Panc1 (cell line): Measurements from ENCODE around the gene SCN7A. TPM values are rescaled to one million over a fixed set of nuclear protein-coding genes. Genes with fewer than 3 reads are reported as not detected.

Source experiments
- ATAC-seq: fragments of 200-7000 bp; cut with Tn5 transposase; 2 replicates; pipeline ENCODE4 v1.9.1; 2020; ENCODE audit warnings: mild to moderate bottlenecking, moderate library complexity
- BruUV-seq: library from RNA; stranded (reverse); fragments of 400-500 nt; replicated peaks from 2 replicates; lab custom pipeline; 2021; lab: Mats Ljungman, UMichigan
- CTCF ChIA-PET: fragments of 300-600 bp; sonication (Branson Sonifier 250); formaldehyde crosslinking; loops from one replicate; lab custom pipeline; 2022; ENCODE audit warnings: antibody characterized with exemption; lab: Charles Lee
- POLR2A ChIA-PET: fragments of 300-600 bp; sonication (Branson Sonifier 250); formaldehyde crosslinking; loops from one replicate; lab custom pipeline; 2022; ENCODE audit warnings: antibody characterized with exemption; lab: Charles Lee
- DNase-seq: peaks from one replicate; pipeline ENCODE4 v3.0.0-alpha.2; 2010; ENCODE audit warnings: low read depth, low spot score
- H3K27ac ChIP-seq: 2 replicates; pipeline ENCODE4 v1.5.1; 2011; ENCODE audit warnings: mild to moderate bottlenecking, low read length, inconsistent platforms
- H3K27me3 ChIP-seq: fragments of 200-500 bp; sonication (Bioruptor generic); 2 replicates; pipeline ENCODE4 v1.6.0; 2014; ENCODE audit warnings: low read length, inconsistent platforms; ENCODE audit not compliant: control insufficient read depth, insufficient read depth
- H3K36me3 ChIP-seq: fragments of 200-500 bp; sonication (Bioruptor generic); 2 replicates; pipeline ENCODE4 v1.5.1; 2014; ENCODE audit warnings: inconsistent platforms, mild to moderate bottlenecking, low read length, moderate library complexity; ENCODE audit not compliant: control insufficient read depth, insufficient read depth
- H3K4me1 ChIP-seq: 2 replicates; pipeline ENCODE4 v1.5.1; 2011; ENCODE audit warnings: inconsistent platforms, mild to moderate bottlenecking, low read length, moderate library complexity; ENCODE audit not compliant: control insufficient read depth, insufficient read depth
- H3K4me3 ChIP-seq, 2 experiments: 2 replicates each; pipeline ENCODE4 v1.5.1; 2011 to 2012; ENCODE audit warnings: low read depth in 2 of 2, low read length in 2 of 2, mild to moderate bottlenecking in 2 of 2, inconsistent platforms in 1 of 2, moderate library complexity in 1 of 2
- H3K9me3 ChIP-seq: fragments of 200-500 bp; sonication (Bioruptor generic); 2 replicates; pipeline ENCODE4 v1.5.1; 2014; ENCODE audit warnings: low read depth, mild to moderate bottlenecking, inconsistent platforms, low read length, moderate library complexity; ENCODE audit not compliant: control insufficient read depth, insufficient read depth
- POLR2AphosphoS5 ChIP-seq: IDR thresholded peaks from 2 replicates; pipeline ENCODE4 v1.6.1; 2012; ENCODE audit warnings: mild to moderate bottlenecking, low read depth, low read length, moderate library complexity
- SIN3A ChIP-seq: IDR thresholded peaks from 2 replicates; pipeline ENCODE4 v1.6.1; 2012; ENCODE audit warnings: low read depth, mild to moderate bottlenecking, low read length, moderate library complexity, borderline replicate concordance; ENCODE audit not compliant: insufficient read depth
- TCF7L2 ChIP-seq: IDR thresholded peaks from 2 replicates; pipeline ENCODE4 v1.6.1; 2011; ENCODE audit warnings: mild to moderate bottlenecking, low read depth, low read length, inconsistent platforms
- in situ Hi-C: cut with HindIII; loops from 2 replicates; pipeline ENCODE4 v1.10.0; 2016; ENCODE audit warnings: low sequenced_read_pairs, low pct_unique_long_range_greater_than_20kb
- intact Hi-C: fragments of 100-400 bp; cut with micrococcal nuclease; formaldehyde crosslinking; loops from one replicate; pipeline ENCODE4 v1.10.0; 2022; ENCODE audit not compliant: unreplicated experiment
- total RNA-seq: library from RNA; stranded (reverse); gene quantifications from one replicate; pipeline ENCODE4 v1.2.1, GENCODE V29; 2021; ENCODE audit not compliant: unreplicated experiment
- TF ChIP-seq, protein P1 (sequence below): fragments of 450-650 bp; IDR thresholded peaks from 2 replicates; pipeline ENCODE4 v1.5.1; 2017; ENCODE audit warnings: mild to moderate bottlenecking
- TF ChIP-seq, protein P2 (sequence below), 2 experiments: IDR thresholded peaks; 2 replicates each; pipeline ENCODE4 v1.6.1; 2011 to 2012; ENCODE audit warnings: low read depth in 2 of 2, control low read depth in 1 of 2, low read length in 1 of 2, mild to moderate bottlenecking in 1 of 2, moderate library complexity in 1 of 2; ENCODE audit not compliant: insufficient read depth in 1 of 2

Gene SCN7A
- total RNA-seq, 1 experiment from 2014 or later = 0.03 TPM

DNA sequence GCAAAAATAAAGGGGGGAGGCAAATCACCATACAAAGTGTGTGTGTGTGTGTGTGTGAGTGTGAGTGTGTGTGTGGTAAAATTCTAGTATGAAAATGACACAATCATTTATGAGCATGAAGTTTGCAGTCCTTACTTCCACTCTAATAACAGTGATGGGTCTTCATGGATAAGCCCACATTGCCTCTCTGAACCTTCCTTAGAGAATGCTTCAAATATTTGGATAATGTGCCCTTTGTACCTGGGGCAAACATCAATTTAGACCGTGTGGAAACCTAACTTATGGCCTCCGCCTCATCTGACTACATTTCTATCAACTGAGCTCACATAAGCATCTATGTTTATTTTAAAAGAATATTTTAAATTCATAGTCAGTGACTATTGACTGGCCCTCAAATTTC is 122.0 kb downstream of the SCN7A start:
- Histone ChIP-seq H3K9me3 (no peaks in the 10 kb centered on the region), H3K36me3 (no peaks in the 10 kb centered on the region), H3K27ac (no peak overlapping the region), H3K4me3 (no peak overlapping the region), H3K4me1 (no peaks in the 10 kb centered on the region; the same call in 1 of the 2 replicates), H3K27me3 (peaks cover 8% of the 10 kb centered on the region)
- no peak for ATAC-seq
- CTCF ChIA-PET = no interaction called here
- intact Hi-C loops (no loop called here), in situ Hi-C loops (no loop called here)
- TF ChIP-seq, protein P1, sequence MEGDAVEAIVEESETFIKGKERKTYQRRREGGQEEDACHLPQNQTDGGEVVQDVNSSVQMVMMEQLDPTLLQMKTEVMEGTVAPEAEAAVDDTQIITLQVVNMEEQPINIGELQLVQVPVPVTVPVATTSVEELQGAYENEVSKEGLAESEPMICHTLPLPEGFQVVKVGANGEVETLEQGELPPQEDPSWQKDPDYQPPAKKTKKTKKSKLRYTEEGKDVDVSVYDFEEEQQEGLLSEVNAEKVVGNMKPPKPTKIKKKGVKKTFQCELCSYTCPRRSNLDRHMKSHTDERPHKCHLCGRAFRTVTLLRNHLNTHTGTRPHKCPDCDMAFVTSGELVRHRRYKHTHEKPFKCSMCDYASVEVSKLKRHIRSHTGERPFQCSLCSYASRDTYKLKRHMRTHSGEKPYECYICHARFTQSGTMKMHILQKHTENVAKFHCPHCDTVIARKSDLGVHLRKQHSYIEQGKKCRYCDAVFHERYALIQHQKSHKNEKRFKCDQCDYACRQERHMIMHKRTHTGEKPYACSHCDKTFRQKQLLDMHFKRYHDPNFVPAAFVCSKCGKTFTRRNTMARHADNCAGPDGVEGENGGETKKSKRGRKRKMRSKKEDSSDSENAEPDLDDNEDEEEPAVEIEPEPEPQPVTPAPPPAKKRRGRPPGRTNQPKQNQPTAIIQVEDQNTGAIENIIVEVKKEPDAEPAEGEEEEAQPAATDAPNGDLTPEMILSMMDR = no peak
- TF ChIP-seq SIN3A (no peak), POLR2AphosphoS5 (no peak), TCF7L2 (no peak)
- TF ChIP-seq, protein P2, sequence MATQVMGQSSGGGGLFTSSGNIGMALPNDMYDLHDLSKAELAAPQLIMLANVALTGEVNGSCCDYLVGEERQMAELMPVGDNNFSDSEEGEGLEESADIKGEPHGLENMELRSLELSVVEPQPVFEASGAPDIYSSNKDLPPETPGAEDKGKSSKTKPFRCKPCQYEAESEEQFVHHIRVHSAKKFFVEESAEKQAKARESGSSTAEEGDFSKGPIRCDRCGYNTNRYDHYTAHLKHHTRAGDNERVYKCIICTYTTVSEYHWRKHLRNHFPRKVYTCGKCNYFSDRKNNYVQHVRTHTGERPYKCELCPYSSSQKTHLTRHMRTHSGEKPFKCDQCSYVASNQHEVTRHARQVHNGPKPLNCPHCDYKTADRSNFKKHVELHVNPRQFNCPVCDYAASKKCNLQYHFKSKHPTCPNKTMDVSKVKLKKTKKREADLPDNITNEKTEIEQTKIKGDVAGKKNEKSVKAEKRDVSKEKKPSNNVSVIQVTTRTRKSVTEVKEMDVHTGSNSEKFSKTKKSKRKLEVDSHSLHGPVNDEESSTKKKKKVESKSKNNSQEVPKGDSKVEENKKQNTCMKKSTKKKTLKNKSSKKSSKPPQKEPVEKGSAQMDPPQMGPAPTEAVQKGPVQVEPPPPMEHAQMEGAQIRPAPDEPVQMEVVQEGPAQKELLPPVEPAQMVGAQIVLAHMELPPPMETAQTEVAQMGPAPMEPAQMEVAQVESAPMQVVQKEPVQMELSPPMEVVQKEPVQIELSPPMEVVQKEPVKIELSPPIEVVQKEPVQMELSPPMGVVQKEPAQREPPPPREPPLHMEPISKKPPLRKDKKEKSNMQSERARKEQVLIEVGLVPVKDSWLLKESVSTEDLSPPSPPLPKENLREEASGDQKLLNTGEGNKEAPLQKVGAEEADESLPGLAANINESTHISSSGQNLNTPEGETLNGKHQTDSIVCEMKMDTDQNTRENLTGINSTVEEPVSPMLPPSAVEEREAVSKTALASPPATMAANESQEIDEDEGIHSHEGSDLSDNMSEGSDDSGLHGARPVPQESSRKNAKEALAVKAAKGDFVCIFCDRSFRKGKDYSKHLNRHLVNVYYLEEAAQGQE (IDR thresholded peaks at IDR 0.05; ENCODE audit: insufficient read depth in 1 of 2, low read depth in 2 of 2, low read length in 1 of 2) = no peak
- BruUV-seq = no TSS peak
- no peak for DNase-seq
- POLR2A ChIA-PET = no interaction called here

DNA sequence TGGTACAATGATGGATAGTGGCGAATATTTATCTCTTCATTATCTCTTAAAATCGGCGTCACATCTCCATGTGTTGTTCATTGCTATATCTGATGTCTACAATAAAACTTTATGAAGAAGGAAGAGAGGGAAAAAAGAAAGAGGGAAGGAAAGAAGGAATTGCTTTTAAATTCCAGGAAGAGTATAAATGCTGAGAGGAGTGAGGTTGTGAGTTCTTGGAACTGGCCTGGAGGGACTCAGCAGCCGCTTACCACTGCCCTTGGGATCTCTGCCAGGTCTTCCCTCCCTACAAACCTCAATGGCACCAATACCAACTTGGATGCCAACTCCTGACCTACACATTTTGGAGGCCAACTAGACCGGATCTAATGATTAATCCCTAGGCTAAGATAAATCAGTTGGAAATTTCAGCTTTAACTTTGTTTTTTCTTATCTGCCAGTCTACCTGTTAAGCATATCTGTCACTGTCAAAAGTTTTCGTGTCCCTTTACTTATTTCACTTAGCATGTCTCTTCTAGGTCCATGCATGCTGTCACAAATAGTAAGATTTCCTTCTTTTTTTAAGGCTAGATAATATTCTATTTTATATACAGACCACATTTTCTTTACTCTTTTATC is 128.1 kb downstream of the SCN7A start:
- no peak overlapping the region for H3K4me3 ChIP-seq
- H3K9me3 ChIP-seq = no peaks in the 10 kb centered on the region
- H3K27ac ChIP-seq = no peak overlapping the region
- no peak for DNase-seq
- intact Hi-C loops = no loop called here
- no peaks in the 10 kb centered on the region for H3K27me3 ChIP-seq
- BruUV-seq = no TSS peak
- no peak for TF ChIP-seq SIN3A
- TF ChIP-seq TCF7L2 = no peak
- TF ChIP-seq, protein P1 = no peak
- TF ChIP-seq POLR2AphosphoS5 = no peak
- TF ChIP-seq, protein P2 (IDR thresholded peaks at IDR 0.05; ENCODE audit: insufficient read depth in 1 of 2, low read depth in 2 of 2, low read length in 1 of 2) = no peak
- ATAC-seq = no peak
- CTCF ChIA-PET = no interaction called here
- POLR2A ChIA-PET = no interaction called here
- H3K4me1 ChIP-seq = no peaks in the 10 kb centered on the region
- in situ Hi-C loops = no loop called here
- no peaks in the 10 kb centered on the region for H3K36me3 ChIP-seq
